ENCODE measurements around the gene WNT4.
A peak's percentile ranks its signal among the peaks of the same experiment; 100 is the strongest.

The WNT4 gene

DNA sequence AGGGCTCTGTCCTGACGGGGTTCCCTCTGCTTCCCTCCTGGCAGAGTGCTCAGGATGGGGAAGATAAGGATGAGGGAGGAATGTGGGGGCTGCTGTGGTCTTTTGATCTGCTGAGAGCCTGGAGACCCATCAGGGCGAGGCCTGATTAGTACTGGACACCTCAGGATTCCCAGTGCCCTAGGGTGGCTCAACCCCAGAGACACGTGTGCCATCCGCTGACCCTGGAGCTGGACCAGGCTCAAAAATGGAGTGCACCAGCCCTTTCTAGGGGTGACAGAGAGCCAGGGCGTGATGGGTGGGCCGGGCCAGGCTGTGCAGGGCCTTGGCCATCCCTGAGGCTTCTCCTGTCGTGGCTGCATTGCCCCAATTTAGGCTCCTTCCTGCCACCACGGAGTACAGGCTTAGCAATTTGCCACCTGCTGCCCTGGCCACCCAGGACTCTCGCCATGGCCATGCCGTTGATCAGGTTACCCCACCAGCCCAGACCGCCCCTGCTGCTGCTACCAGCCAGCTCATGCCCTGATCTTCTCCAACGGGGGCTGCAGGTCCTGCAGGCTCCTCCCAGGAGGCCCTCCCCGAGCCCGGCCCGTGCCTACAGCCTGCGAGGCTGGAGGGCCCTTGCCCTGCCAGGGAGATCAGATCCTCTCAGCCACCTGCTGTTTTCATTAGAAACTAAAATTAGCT, 9.5 kb downstream of the WNT4 start:
- TF ChIP-seq, protein P1, sequence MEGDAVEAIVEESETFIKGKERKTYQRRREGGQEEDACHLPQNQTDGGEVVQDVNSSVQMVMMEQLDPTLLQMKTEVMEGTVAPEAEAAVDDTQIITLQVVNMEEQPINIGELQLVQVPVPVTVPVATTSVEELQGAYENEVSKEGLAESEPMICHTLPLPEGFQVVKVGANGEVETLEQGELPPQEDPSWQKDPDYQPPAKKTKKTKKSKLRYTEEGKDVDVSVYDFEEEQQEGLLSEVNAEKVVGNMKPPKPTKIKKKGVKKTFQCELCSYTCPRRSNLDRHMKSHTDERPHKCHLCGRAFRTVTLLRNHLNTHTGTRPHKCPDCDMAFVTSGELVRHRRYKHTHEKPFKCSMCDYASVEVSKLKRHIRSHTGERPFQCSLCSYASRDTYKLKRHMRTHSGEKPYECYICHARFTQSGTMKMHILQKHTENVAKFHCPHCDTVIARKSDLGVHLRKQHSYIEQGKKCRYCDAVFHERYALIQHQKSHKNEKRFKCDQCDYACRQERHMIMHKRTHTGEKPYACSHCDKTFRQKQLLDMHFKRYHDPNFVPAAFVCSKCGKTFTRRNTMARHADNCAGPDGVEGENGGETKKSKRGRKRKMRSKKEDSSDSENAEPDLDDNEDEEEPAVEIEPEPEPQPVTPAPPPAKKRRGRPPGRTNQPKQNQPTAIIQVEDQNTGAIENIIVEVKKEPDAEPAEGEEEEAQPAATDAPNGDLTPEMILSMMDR (conservative IDR thresholded peaks at IDR 0.05) = no peak
- no peak overlapping the region for H3K27ac ChIP-seq

DNA sequence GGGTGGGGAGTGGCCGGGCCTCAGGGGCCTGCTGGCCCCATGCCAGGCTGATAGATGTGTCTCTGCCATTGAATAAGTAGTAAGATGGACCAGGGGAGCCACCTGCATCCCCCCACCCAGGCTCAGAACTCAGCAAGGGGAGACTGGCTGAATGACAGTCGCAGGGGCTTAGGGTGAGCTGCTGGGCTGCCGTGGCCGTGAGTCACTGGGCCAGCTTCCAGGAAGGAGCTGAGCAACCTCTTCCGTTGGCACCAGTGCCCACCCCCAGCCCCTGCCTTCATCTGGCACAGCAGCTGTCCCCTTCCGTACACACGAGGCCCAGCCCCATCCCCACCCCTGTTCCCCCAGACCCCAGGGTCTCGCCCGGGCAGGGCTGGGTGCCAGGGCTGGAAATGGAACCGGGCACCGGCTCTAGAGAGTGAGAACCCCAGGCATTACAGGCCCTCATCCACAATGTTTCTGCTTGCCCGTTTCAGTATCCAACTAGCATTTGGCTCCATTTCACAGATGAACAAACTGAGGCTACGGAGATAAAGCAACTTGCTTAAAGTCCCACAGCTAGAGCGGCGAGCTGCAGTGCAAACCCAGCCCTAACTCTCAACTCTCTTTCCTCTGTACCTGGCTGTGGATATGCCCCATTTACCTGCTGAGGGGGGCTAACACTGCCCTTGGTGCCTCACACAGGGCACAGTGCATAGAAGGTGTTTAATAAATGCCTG, 10.2 kb downstream of the WNT4 start:
- no peak overlapping the region for H3K27ac ChIP-seq
- TF ChIP-seq, protein P1 (conservative IDR thresholded peaks at IDR 0.05) = no peak

DNA sequence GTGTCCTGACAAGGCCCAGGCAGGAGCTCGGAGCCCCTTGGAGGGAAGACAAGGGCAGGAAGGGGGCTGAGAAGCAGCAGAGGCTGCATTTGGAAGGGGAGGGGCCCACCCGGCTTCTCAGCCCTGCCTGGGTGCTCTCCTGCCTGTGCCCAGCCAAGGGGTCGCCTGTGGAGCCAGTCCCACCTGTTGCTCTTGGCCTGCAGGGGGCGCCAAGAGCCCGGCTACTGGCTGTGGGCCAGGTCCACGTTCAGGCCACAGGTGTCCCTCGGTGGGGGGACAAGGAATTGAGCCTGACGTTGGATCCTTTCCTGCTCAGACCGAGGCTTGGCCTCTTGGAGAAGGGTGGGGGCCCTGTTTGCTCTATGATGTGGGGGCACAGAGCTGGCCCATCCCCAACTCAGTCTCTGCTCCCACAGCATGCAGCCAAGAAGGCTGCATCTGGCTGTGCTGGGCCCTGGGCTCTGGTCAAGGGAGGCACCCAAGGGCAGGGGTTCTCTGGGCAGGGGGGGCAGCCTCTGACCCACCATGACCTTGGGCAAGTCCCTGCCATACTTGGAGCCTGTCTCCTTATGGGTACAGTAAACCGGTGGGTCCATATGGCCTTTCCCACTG, 10.9 kb downstream of the WNT4 start:
- TF ChIP-seq, protein P1 (conservative IDR thresholded peaks at IDR 0.05) = peak; percentile 91
- no peak overlapping the region for H3K27ac ChIP-seq

DNA sequence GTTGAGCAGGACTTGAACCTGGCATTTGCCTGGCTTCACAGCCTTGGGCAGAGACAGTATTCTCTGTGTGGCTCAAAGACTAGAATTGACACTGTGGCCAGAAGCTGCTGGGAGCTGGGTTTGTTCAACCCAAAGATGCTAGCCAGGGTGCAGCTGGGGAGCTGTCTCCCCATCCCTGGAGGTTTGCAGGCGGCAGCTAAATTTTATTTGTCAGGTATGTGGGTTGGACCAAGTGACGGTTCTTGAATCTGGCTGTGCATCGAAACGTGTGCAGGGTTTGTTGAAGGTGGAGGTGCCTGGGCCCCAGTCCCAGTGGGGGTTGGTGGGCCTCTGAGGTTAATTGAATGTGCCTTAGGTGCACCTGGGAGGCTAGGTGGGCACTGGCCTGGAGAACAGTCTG, 11.8 kb downstream of the WNT4 start:
- H3K27ac ChIP-seq = no peak overlapping the region

DNA sequence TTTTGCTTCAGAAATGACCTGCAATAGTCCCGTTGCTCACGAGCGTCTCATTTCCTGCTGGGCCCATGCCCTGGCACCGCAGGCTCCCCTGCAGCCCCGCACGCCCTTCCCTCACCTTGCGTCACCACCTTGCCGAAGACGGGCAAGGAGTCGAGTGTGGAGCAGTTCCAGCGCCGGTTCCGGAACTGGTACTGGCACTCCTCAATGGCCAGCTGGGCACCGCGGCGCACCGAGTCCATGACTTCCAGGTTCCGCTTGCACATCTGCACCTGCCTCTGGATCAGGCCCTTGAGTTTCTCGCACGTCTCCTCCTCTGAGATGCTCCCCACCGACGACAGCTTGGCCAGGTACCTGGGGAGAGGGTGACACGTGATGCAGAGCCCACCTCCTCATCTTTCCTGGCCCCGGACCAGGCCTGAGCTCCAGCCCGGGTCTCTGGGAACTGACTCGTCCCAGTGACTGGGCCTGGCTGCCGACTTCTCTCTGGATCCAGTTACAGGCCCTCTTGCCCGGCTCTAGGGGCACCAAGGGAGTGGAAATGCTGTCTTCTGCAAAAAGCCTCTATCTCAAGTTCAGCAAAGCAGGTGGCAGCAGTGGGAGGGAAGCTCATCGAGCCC, 13.3 kb downstream of the WNT4 start:
- no peak overlapping the region for H3K27ac ChIP-seq
- TF ChIP-seq, protein P1 (conservative IDR thresholded peaks at IDR 0.05) = no peak

More for the DNA sequence above, 11.8 kb downstream of the WNT4 start:
- TF ChIP-seq, protein P1 (conservative IDR thresholded peaks at IDR 0.05) = no peak

DNA sequence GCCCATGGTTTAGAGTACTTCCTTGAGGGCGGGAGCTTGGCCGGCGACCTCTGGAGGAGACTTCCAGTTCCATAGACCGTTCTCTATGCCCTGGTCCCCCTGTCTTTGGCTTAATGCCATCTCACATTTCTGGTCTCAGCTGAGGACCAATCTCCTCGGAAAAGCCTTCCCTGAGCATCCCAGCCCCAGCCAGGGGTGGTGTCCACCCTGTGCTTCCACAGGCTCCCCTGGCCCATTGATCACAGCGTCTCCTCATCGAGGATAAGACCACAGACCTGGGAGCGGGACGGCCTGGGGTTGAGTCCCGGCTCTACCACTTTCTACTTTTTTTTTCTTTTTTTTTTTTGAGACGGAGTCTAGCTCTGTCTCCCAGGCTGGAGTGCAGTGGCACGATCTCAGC, 14.5 kb downstream of the WNT4 start:
- TF ChIP-seq, protein P1 (conservative IDR thresholded peaks at IDR 0.05) = no peak
- no peak overlapping the region for H3K27ac ChIP-seq

DNA sequence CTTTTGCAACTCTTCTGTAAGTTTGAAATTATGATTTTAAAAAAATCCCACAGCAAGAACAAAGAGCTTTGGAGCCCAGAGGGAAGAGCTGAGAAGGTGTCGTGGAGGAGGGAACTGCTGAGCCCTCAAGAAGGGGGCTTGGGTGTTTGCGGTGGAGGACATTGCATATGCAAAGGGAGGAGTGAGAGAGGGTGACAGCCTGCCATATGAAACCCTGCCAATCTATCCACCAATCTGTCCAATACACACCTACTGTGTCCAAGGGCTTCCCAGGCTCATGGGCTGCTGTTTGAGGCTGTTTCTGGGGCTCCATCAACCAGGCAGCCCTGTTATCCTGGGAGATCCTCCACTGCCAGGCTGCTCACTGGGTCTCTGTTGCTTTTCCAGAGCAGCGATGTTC, 15.2 kb downstream of the WNT4 start:
- TF ChIP-seq, protein P1 (conservative IDR thresholded peaks at IDR 0.05) = no peak
- no peak overlapping the region for H3K27ac ChIP-seq

All from VCaP (cell line).